Lower leg skin (tissue), 3 donors: ENCODE measurements around the gene RIPK4.

Experiments
- CTCF ChIP-seq, 3 donors: fragments of 450-650 bp; IDR thresholded peaks; one replicate each; pipeline ENCODE4 v1.5.1; 2016; ENCODE audit warnings: antibody characterized with exemption in 3 of 3, mild to moderate bottlenecking in 3 of 3, moderate library complexity in 2 of 3
- POLR2A ChIP-seq, 2 donors: fragments of 450-650 bp; IDR thresholded peaks; one replicate each; pipeline ENCODE4 v1.6.1; 2016 to 2017; ENCODE audit warnings: antibody characterized with exemption in 2 of 2, mild to moderate bottlenecking in 1 of 2, moderate library complexity in 1 of 2

- TF ChIP-seq CTCF (IDR thresholded peaks at IDR 0.05) (no peak), POLR2A (IDR thresholded peaks at IDR 0.05) (no peak)
Observed at GRCh38 chr21:41794600-41794999, 27.7 kb upstream of the RIPK4 start.
